Measurements from ENCODE around the gene PPP2R2C.

DNA sequence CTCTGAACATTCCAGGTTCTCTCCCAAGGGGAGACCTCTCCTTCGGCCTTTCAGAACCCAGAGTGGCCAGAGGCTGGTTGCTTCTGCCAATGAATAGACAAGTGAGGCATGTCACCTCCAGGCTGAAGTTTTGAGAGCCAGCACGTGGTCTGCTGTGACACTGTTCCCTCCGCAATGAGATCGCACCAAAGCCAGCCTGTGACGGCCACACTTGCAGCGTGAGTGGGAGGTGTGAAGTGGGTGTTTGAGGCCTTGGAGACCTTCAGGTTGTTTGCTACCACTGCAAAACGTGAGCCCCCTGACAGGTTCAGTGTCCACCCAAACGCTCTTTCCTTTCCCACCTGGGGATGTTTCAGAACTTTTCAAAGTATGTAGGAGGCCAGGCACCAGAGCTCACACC lies 121.8 kb downstream of the PPP2R2C start:
- no peak for TF ChIP-seq POLR2A (IDR thresholded peaks at IDR 0.05)
- TF ChIP-seq, protein P1, sequence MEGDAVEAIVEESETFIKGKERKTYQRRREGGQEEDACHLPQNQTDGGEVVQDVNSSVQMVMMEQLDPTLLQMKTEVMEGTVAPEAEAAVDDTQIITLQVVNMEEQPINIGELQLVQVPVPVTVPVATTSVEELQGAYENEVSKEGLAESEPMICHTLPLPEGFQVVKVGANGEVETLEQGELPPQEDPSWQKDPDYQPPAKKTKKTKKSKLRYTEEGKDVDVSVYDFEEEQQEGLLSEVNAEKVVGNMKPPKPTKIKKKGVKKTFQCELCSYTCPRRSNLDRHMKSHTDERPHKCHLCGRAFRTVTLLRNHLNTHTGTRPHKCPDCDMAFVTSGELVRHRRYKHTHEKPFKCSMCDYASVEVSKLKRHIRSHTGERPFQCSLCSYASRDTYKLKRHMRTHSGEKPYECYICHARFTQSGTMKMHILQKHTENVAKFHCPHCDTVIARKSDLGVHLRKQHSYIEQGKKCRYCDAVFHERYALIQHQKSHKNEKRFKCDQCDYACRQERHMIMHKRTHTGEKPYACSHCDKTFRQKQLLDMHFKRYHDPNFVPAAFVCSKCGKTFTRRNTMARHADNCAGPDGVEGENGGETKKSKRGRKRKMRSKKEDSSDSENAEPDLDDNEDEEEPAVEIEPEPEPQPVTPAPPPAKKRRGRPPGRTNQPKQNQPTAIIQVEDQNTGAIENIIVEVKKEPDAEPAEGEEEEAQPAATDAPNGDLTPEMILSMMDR (IDR thresholded peaks at IDR 0.05): no peak

All from heart left ventricle (tissue), 13 donors.